GM23338 (cell line): ENCODE measurements around the gene CD244. TPM values are rescaled to one million over a fixed set of nuclear protein-coding genes. Genes with fewer than 3 reads are reported as not detected.

Experiments
- ATAC-seq: fragments of 200-7000 bp; cut with Tn5 transposase; 3 replicates; pipeline ENCODE4 v1.9.1; 2020
- DNase-seq: peaks from one replicate; pipeline ENCODE4 v3.0.0-alpha.2; 2015; ENCODE audit warnings: low spot score
- H2AFZ ChIP-seq: fragments of 200-600 bp; sonication (generic); 2 replicates; pipeline ENCODE4 v1.8.0; 2016; ENCODE audit warnings: antibody characterized with exemption, mild to moderate bottlenecking, moderate library complexity
- H3F3A ChIP-seq: fragments of 200-600 bp; sonication (generic); replicated peaks from 2 replicates; pipeline ENCODE4 v1.8.0; 2017; ENCODE audit warnings: antibody characterized with exemption, mixed run types, low read depth
- H3K27ac ChIP-seq: fragments of 200-600 bp; sonication (generic); 2 replicates; pipeline ENCODE4 v1.6.1; 2016; ENCODE audit warnings: low read depth
- H3K27me3 ChIP-seq: fragments of 200-600 bp; sonication (generic); 2 replicates; pipeline ENCODE4 v1.8.0; 2016; ENCODE audit warnings: mild to moderate bottlenecking, mixed run types, moderate library complexity; ENCODE audit not compliant: insufficient read depth
- H3K36me3 ChIP-seq: fragments of 200-600 bp; sonication (generic); 2 replicates; pipeline ENCODE4 v1.8.0; 2016; ENCODE audit warnings: mild to moderate bottlenecking; ENCODE audit not compliant: insufficient read depth
- H3K4me1 ChIP-seq: fragments of 200-600 bp; sonication (generic); 2 replicates; pipeline ENCODE4 v1.8.0; 2016; ENCODE audit warnings: mild to moderate bottlenecking, moderate library complexity; ENCODE audit not compliant: insufficient read depth
- H3K4me2 ChIP-seq: fragments of 200-600 bp; sonication (generic); 2 replicates; pipeline ENCODE4 v1.7.1; 2017; ENCODE audit warnings: mixed run types
- H3K4me3 ChIP-seq: fragments of 200-600 bp; sonication (generic); 2 replicates; pipeline ENCODE4 v1.6.1; 2016; ENCODE audit warnings: mixed run types
- H3K79me2 ChIP-seq: fragments of 200-600 bp; sonication (generic); replicated peaks from 2 replicates; pipeline ENCODE4 v1.8.0; 2017; ENCODE audit warnings: mild to moderate bottlenecking; ENCODE audit not compliant: insufficient read depth
- H3K9me2 ChIP-seq: fragments of 200-600 bp; sonication (generic); 2 replicates; pipeline ENCODE4 v1.8.0; 2017; ENCODE audit not compliant: insufficient read depth
- H4K20me1 ChIP-seq: fragments of 200-600 bp; sonication (generic); replicated peaks from 2 replicates; pipeline ENCODE4 v1.8.0; 2017; ENCODE audit warnings: mild to moderate bottlenecking; ENCODE audit not compliant: insufficient read depth
- H3K27ac Mint-ChIP-seq: 2 replicates; pipeline ENCODE4 v1.8.0; 2020; ENCODE audit warnings: inconsistent platforms, mild to moderate bottlenecking, moderate library complexity, mixed read lengths
- H3K27me3 Mint-ChIP-seq: 3 replicates; pipeline ENCODE4 v1.8.0; 2022; ENCODE audit warnings: low read depth, mild to moderate bottlenecking, moderate library complexity, mixed read lengths, inconsistent platforms; ENCODE audit not compliant: insufficient read depth, poor library complexity
- H3K36me3 Mint-ChIP-seq: 3 replicates; pipeline ENCODE4 v1.8.0; 2021; ENCODE audit warnings: low read depth, mild to moderate bottlenecking, inconsistent platforms, moderate library complexity, mixed read lengths
- H3K4me1 Mint-ChIP-seq: 3 replicates; pipeline ENCODE4 v1.8.0; 2020; ENCODE audit warnings: mild to moderate bottlenecking, inconsistent platforms, mixed read lengths
- H3K4me3 Mint-ChIP-seq: 3 replicates; pipeline ENCODE4 v1.8.0; 2021; ENCODE audit warnings: moderate library complexity, mild to moderate bottlenecking, inconsistent platforms, mixed read lengths
- H3K9me3 Mint-ChIP-seq: 3 replicates; pipeline ENCODE4 v1.8.0; 2020; ENCODE audit warnings: moderate library complexity, mild to moderate bottlenecking, inconsistent platforms, mixed read lengths
- CREB1 ChIP-seq: fragments of 250-450 bp; sonication (Bioruptor Pico); IDR thresholded peaks from 2 replicates; pipeline ENCODE4 v1.5.0; 2020; ENCODE audit warnings: low read depth, mild to moderate bottlenecking, moderate library complexity
- EZH2 ChIP-seq: fragments of 200-600 bp; sonication (generic); IDR thresholded peaks from one replicate; pipeline ENCODE4 v1.8.0; 2017; ENCODE audit warnings: antibody characterized with exemption, mild to moderate bottlenecking, low read depth; ENCODE audit not compliant: unreplicated experiment
- EZH2phosphoT487 ChIP-seq: fragments of 200-600 bp; sonication (generic); IDR thresholded peaks from one replicate; pipeline ENCODE4 v1.8.1; 2018; ENCODE audit warnings: antibody characterized with exemption; ENCODE audit not compliant: unreplicated experiment
- JUNB ChIP-seq: IDR thresholded peaks from one replicate; pipeline ENCODE4 v1.6.1; 2016; ENCODE audit warnings: antibody characterized with exemption; ENCODE audit not compliant: unreplicated experiment
- NANOG ChIP-seq: IDR thresholded peaks from 2 replicates; pipeline ENCODE4 v1.6.1; 2016; ENCODE audit warnings: antibody characterized with exemption, borderline replicate concordance
- POLR2AphosphoS5 ChIP-seq: IDR thresholded peaks from 2 replicates; pipeline ENCODE4 v1.6.1; 2016; ENCODE audit warnings: antibody characterized with exemption, low read depth
- STAT1 ChIP-seq: IDR thresholded peaks from one replicate; pipeline ENCODE4 v1.6.1; 2016; ENCODE audit warnings: antibody characterized with exemption; ENCODE audit not compliant: unreplicated experiment
- ZNF114 ChIP-seq: fragments of 250-450 bp; sonication (Bioruptor Pico); IDR thresholded peaks from 2 replicates; pipeline ENCODE4 v1.5.0; 2020; ENCODE audit warnings: mild to moderate bottlenecking, moderate library complexity
- ZNF331 ChIP-seq: fragments of 250-450 bp; sonication (Bioruptor Pico); IDR thresholded peaks from 2 replicates; pipeline ENCODE4 v1.5.0; 2020; ENCODE audit warnings: low read depth, mild to moderate bottlenecking, moderate library complexity
- polyA plus RNA-seq: library from polyadenylated mRNA; unstranded; fragments of >200 nt; fragmentation: Nextera tagmentation; extraction: Ambion mirVana; gene quantifications from 2 replicates; pipeline ENCODE4 v1.2.1, GENCODE V29; 2016
- total RNA-seq: library from RNA; depleted of rRNA; stranded (reverse); fragments of >200 nt; shearing (Covaris generic); gene quantifications from 2 replicates; pipeline ENCODE4 v1.2.3, GENCODE V29; 2014
- TF ChIP-seq, protein P1 (sequence below): IDR thresholded peaks from one replicate; pipeline ENCODE4 v1.6.1; 2018; ENCODE audit warnings: antibody characterized with exemption; ENCODE audit not compliant: unreplicated experiment
- TF ChIP-seq, protein P2 (sequence below), 2 experiments: fragments of 200-600 bp in 1 of 2; sonication (generic) in 1 of 2; conservative IDR thresholded peaks; 2 replicates each; pipeline versions ENCODE4 v1.5.1 to v1.6.1; 2016 to 2017; ENCODE audit warnings: antibody characterized with exemption in 2 of 2, low read depth in 2 of 2, mild to moderate bottlenecking in 2 of 2, moderate library complexity in 1 of 2

The CD244 gene
- total and polyA plus RNA-seq, 2 experiments from 2014 or later, result not detected

DNA sequence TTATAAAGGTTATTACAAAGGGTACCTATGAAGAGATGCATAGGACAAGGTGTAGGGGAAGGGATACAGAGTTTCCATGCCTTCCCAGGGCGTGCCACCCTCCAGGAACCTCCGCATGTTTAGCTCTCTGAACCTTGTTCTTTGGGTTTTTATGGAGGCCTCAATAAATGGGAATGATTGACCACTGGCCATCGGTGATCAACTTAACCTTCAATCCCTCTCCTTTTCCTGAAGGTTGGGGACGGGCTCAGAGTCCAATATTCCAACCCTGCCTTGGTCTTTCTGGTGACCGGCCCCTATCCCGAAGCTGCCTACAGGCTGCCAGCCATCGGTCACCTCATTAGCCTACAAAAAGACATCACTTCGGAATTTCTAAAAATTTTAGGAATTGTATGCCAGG is 11.7 kb downstream of the CD244 start (continued):
- TF ChIP-seq, protein P1, sequence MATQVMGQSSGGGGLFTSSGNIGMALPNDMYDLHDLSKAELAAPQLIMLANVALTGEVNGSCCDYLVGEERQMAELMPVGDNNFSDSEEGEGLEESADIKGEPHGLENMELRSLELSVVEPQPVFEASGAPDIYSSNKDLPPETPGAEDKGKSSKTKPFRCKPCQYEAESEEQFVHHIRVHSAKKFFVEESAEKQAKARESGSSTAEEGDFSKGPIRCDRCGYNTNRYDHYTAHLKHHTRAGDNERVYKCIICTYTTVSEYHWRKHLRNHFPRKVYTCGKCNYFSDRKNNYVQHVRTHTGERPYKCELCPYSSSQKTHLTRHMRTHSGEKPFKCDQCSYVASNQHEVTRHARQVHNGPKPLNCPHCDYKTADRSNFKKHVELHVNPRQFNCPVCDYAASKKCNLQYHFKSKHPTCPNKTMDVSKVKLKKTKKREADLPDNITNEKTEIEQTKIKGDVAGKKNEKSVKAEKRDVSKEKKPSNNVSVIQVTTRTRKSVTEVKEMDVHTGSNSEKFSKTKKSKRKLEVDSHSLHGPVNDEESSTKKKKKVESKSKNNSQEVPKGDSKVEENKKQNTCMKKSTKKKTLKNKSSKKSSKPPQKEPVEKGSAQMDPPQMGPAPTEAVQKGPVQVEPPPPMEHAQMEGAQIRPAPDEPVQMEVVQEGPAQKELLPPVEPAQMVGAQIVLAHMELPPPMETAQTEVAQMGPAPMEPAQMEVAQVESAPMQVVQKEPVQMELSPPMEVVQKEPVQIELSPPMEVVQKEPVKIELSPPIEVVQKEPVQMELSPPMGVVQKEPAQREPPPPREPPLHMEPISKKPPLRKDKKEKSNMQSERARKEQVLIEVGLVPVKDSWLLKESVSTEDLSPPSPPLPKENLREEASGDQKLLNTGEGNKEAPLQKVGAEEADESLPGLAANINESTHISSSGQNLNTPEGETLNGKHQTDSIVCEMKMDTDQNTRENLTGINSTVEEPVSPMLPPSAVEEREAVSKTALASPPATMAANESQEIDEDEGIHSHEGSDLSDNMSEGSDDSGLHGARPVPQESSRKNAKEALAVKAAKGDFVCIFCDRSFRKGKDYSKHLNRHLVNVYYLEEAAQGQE, result no peak
- TF ChIP-seq POLR2AphosphoS5 (no peak), STAT1 (no peak), ZNF114 (CRISPR knock-in tag) (no peak)

DNA sequence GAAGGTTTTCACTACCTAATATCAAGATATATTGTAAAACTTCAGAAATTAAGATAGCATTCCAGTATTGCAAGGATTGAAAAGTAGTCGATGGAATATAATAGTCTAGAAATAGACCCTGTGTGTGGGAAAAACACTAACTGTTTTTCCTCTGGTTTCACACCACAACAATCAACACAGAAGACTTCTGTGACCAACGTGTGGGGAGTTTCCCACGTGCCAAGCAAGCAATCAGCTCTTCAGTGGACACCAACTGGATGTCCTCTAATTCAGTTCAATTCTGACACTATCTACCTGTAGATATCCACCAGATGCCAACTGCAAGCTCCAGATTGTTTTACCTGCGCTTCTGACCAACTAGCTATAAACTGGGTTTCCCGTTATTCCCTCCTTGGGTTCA is 12.1 kb downstream of the CD244 start:
- peaks cover 3% of the 10 kb centered on the region for H3K27me3 Mint-ChIP-seq
- Histone ChIP-seq H3K36me3 (no peaks in the 10 kb centered on the region), H4K20me1 (no peaks in the 10 kb centered on the region), H3K27me3 (no peaks in the 10 kb centered on the region), H2AFZ (no peak overlapping the region), H3K9me2 (peaks cover 5% of the 10 kb centered on the region), H3K4me2 (no peak overlapping the region), H3K4me3 (no peak overlapping the region), H3K4me1 (no peaks in the 10 kb centered on the region), H3K27ac (no peak overlapping the region), H3F3A (no peaks in the 10 kb centered on the region), H3K79me2 (no peaks in the 10 kb centered on the region)
- ATAC-seq, result no peak
- H3K4me3 Mint-ChIP-seq, result no peak overlapping the region
- TF ChIP-seq POLR2AphosphoS5, result no peak
- TF ChIP-seq JUNB, result no peak
- TF ChIP-seq, protein P2, sequence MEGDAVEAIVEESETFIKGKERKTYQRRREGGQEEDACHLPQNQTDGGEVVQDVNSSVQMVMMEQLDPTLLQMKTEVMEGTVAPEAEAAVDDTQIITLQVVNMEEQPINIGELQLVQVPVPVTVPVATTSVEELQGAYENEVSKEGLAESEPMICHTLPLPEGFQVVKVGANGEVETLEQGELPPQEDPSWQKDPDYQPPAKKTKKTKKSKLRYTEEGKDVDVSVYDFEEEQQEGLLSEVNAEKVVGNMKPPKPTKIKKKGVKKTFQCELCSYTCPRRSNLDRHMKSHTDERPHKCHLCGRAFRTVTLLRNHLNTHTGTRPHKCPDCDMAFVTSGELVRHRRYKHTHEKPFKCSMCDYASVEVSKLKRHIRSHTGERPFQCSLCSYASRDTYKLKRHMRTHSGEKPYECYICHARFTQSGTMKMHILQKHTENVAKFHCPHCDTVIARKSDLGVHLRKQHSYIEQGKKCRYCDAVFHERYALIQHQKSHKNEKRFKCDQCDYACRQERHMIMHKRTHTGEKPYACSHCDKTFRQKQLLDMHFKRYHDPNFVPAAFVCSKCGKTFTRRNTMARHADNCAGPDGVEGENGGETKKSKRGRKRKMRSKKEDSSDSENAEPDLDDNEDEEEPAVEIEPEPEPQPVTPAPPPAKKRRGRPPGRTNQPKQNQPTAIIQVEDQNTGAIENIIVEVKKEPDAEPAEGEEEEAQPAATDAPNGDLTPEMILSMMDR (conservative IDR thresholded peaks at IDR 0.05; ENCODE audit: low read depth in 2 of 2), result no peak
- TF ChIP-seq CREB1 (CRISPR knock-in tag), result no peak
- TF ChIP-seq EZH2, result no peak
- no peak for TF ChIP-seq STAT1
- no peaks in the 10 kb centered on the region for H3K4me1 Mint-ChIP-seq
- DNase-seq, result no peak
- no peak overlapping the region for H3K27ac Mint-ChIP-seq
- H3K9me3 Mint-ChIP-seq, result no peaks in the 10 kb centered on the region
- no peaks in the 10 kb centered on the region for H3K36me3 Mint-ChIP-seq

DNA sequence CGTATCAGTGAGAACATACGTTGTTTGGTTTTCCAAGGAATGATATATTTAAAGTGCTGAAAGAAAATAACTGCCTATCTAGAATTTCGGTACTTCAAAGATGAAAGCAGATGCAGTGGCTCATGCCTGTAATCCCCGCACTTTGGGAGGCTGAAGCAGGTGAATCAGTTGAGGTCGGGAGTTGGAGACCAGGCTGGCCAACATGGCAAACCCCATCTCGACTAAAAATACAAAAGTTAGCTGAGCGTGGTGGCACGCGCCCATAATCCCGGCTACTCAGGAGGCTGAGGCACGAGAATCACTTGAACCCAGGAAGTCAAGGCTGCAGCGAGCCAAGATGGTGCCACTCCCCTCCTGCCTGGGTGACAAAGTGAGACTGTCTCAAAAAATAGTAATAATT is 16.4 kb downstream of the CD244 start:
- no peak for ATAC-seq
- Mint-ChIP-seq H3K27ac (no peak overlapping the region), H3K4me3 (no peak overlapping the region), H3K27me3 (peaks cover 3% of the 10 kb centered on the region), H3K9me3 (no peaks in the 10 kb centered on the region), H3K4me1 (no peaks in the 10 kb centered on the region), H3K36me3 (no peaks in the 10 kb centered on the region)
- Histone ChIP-seq H3K27ac (no peak overlapping the region), H3K36me3 (no peaks in the 10 kb centered on the region), H3K4me3 (no peak overlapping the region), H2AFZ (peak overlapping the region; percentile 52; the same call in 1 of the 2 replicates), H3K79me2 (no peaks in the 10 kb centered on the region), H3K9me2 (peaks cover 5% of the 10 kb centered on the region), H4K20me1 (no peaks in the 10 kb centered on the region), H3K27me3 (no peaks in the 10 kb centered on the region), H3K4me2 (no peak overlapping the region), H3F3A (no peaks in the 10 kb centered on the region), H3K4me1 (no peaks in the 10 kb centered on the region)
- no peak for DNase-seq
- TF ChIP-seq NANOG, result no peak
- TF ChIP-seq, protein P2 (conservative IDR thresholded peaks at IDR 0.05; ENCODE audit: low read depth in 2 of 2), result no peak
- TF ChIP-seq, protein P1, result no peak
- TF ChIP-seq ZNF114 (CRISPR knock-in tag), result no peak
- no peak for TF ChIP-seq EZH2
- no peak for TF ChIP-seq EZH2phosphoT487
- TF ChIP-seq POLR2AphosphoS5, result no peak
- no peak for TF ChIP-seq ZNF331 (CRISPR knock-in tag)
- no peak for TF ChIP-seq JUNB
- no peak for TF ChIP-seq STAT1
